Anterior cingulate cortex (tissue), 58 donors: ENCODE results near the gene DAP.
"Not testable (repeated sequence)": the region's sequence is repeated elsewhere in the genome, so short reads cannot be mapped to it uniquely, and the experiment has no call there.

ENCODE experiments used
- DNase-seq, 58 donors: peaks; one replicate each; lab custom pipeline; 2025; lab: John Stamatoyannopoulos, UW

DAP gene

GRCh38 chr5:10638723-10639122, 122.3 kb downstream of the DAP start:
- DNase-seq = not testable (repeated sequence)

- DNase-seq = no peak
Measured at GRCh38 chr5:10637944-10638343, 123.1 kb downstream of the DAP start.

GRCh38 chr5:10636363-10637142, 124.5 kb downstream of the DAP start:
- DNase-seq = no peak

- DNase-seq = no peak
Measured at GRCh38 chr5:10635867-10636350, 125.1 kb downstream of the DAP start.

- DNase-seq = no peak
Measured at GRCh38 chr5:10635257-10635866, 125.7 kb downstream of the DAP start.

GRCh38 chr5:10634562-10634961, 126.5 kb downstream of the DAP start:
- no peak for DNase-seq

- no peak for DNase-seq
Measured at GRCh38 chr5:10634050-10634449, 127.0 kb downstream of the DAP start.

- DNase-seq = no peak
Measured at GRCh38 chr5:10633271-10634049, 127.6 kb downstream of the DAP start.

GRCh38 chr5:10632110-10632761, 128.8 kb downstream of the DAP start:
- DNase-seq = no peak

GRCh38 chr5:10631316-10631996, 129.6 kb downstream of the DAP start:
- DNase-seq = no peak

- DNase-seq = not testable (repeated sequence)
Measured at GRCh38 chr5:10630744-10631143, 130.3 kb downstream of the DAP start.

- DNase-seq = no peak
Measured at GRCh38 chr5:10630126-10630525, 130.9 kb downstream of the DAP start.

GRCh38 chr5:10629682-10630081, 131.4 kb downstream of the DAP start:
- no peak for DNase-seq
